GM18511 (cell line): ENCODE data around the gene AQP10.
"Not testable (repeated sequence)": the region's sequence is repeated elsewhere in the genome, so short reads cannot be mapped to it uniquely, and the experiment has no call there.

Experiments used
- ATAC-seq: cut with Tn5 transposase; IDR thresholded peaks from one replicate; pipeline ENCODE4 v1.9.1; 2021; ENCODE audit warnings: mild to moderate bottlenecking, moderate library complexity; ENCODE audit not compliant: unreplicated experiment

The AQP10 gene

DNA sequence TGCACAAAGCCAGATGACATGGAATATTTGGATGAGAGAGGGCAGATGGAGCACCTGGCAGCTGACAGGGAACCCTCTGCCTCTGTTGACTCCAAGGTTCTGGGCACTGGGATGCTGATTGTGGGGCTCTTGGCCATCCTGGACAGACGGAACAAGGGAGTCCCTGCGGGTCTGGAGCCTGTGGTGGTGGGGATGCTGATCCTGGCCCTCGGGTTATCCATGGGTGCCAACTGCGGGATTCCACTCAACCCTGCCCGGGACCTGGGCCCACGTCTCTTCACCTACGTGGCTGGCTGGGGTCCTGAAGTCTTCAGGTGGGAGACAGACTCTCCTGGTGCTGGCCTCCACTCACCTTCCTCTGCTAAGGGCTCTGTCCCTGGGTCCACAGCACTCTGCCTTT, 2.6 kb downstream of the AQP10 start:
- ATAC-seq = no peak

DNA sequence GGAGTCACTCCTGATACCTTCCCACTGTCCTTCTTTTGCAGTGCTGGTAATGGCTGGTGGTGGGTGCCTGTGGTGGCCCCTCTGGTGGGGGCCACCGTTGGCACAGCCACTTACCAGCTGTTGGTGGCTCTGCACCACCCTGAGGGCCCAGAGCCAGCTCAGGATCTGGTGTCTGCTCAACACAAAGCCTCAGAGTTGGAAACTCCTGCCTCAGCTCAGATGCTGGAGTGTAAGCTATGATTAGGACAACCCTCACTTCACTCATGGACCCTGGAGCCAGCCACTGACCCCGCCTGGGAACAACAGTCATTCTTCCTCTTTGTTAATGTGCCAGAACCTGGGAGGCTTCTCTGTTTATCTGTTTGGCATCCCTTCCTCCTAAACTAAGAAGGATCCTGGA, 3.3 kb downstream of the AQP10 start:
- no peak for ATAC-seq

DNA sequence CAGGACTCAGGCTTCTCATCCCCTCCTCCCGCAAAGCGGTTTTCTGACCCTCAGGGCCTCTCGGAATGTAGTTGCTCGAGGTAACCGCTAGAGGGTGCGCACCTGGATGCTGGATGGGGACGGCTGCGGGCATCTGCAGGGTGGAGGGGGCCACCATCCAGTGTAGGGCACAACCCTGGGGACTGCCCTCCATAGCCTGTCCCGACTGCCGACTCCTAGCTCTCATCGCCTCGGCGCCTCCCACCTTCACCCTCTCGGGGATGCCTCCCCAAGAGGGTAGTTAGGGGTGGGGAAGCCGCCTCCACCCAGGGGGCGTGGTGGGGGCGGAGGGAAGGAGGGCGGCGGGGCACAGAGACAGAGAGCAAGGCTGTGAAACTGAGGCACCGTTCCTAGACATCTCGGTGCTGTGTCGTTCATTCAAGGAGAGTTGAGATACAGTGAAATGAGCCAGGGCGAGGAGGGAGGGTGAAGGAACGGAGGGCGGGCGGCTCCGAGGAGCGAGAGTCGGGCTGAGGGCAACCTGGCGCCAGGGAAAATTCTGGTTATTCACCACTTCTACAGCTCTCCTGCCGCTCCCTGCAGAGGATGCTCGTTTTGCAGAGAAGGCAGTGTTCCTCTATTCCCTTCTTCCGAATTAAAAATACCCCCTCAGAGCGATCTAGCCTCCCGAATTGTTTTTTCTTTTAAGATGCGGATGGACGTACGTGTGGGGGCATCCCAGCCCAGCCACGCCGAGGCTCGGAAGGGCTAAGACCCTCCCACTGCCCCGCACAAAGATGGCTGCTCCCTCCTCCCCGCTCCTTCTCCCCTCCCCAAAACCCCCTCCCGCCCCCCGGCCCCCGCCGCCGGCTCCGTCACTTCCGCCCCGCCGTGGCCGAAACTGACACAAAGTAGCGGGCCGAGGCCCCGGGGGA, 4.0 kb downstream of the AQP10 start, which contains the start of gene ATP8B2:
Gene ATP8B2, plus strand, starts transcription at position 857 of the 914 bp plus-strand sequence. CDS start 2,617 bp downstream, outside the sequence.
- peak; percentile 62 for ATAC-seq

DNA sequence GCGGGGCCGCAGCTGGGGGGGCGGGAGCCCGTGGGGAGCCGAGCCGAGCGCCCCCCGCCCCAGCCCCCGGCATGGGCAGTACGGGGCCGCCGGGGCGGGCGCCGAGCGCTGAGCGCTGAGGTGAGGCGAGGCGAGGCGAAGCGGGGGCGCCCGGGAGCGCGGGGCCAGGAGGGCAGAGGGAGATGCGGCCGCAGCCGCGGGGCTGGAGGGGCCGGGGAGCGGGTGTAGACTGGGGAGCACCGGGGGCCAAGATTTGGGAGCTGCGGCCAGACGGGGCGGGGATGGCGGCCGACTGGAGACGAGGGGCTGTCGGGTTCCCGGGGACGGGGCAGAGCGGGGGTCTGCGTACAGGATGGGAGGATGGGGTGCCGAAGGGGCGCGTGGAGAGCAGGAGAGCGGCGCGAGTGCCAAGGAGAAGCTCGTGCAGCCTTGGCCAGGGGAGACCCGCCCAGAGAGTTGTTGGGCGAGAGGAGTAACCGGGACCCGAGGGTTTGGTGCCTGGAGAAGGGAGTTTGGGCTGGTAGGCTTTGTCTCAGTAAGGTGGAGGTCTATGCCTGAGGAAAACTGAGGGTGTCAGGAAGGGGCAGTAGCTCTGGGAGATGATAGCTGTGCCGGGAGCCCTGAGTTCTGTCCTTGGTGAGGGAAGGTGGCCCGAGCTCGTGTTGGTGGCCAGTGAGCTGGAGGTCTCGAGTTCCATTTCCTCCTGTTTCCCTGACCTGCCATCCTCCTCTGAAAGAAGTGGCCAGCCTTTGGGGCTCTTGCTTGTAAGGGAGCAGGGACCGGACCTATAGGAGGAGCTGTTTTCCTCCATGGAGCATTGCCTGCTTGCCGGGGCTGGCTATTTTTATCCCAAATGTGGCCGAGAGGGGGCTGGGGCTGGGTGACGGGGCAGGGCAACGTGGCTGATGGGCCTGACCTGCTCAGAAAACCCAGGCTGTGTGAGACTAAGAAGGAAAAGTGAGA, 5.0 kb downstream of the AQP10 start:
- no peak for ATAC-seq

GRCh38 chr1:154326546-154327465, 5.9 kb downstream of the AQP10 start:
- ATAC-seq = no peak

DNA sequence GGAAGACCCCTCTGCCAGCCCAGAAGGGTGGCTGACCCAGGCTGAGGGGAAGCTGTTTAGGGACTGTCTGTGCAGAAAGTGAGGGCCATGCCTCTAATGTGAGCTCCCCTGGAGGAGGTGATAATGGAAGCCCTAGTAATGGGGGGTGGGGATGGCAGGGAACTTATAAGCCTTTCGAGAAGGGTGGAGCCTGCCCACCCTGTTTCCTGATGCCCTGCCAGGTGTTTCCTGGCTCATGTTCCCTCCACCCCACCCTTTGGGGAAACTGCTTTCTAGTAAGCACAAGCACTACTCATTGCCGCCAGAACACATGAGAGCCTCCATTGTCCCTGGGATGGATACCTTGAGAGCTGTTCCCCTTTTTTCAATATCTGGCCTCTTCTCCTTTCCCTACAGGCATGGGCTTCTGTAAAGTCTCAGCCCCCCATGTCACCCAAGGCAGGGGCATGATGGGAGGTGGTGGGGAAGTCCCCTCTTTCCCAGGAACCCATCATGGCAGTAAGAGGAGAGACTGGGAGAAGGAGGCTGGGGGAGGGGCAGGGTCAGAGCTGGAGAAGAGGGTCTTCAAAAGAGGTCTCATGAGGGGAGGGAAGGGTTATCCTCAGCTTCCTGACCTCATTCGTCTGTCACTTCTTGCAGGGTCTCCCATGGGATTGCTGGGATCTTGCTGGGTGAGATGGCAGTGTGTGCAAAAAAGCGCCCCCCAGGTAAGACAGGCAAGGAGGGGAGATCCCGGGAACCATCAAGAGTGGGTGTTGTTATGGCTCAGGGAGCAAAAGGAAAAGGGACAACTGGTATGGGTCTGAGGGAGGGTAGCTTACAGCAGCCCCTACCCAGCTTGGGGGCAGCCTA, 6.8 kb downstream of the AQP10 start:
- no peak for ATAC-seq

- peak; percentile 48 for ATAC-seq
These were observed 7.6 kb downstream of the AQP10 start for GRCh38 chr1:154328318-154329151.

DNA sequence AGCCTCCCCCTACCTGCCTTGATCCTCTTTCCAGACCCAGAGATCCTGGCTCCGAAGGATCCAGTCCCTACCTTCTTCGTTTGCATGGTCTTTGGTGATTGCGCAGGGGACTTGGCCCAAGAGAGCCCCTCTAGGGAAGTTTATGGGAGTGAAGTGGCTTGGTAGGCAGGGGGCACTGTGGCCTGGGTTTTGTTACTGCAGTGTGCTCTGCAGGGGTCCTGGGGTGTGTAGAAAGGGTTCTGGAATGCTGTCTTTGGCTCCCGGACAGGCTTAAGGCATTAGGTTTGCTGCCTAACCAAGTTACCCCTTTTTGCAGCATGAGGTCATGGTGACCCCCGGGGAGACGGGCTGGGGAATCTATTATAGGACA, 8.2 kb downstream of the AQP10 start:
- ATAC-seq = no peak

- no peak for ATAC-seq
These were observed 8.7 kb downstream of the AQP10 start for GRCh38 chr1:154329551-154330131.

GRCh38 chr1:154330669-154331068, 9.8 kb downstream of the AQP10 start:
- no peak for ATAC-seq

- no peak for ATAC-seq
These were observed 13.5 kb downstream of the AQP10 start for GRCh38 chr1:154334079-154335024.

GRCh38 chr1:154335025-154335714, 14.3 kb downstream of the AQP10 start:
- ATAC-seq = peak; percentile 54

- no peak for ATAC-seq
These were observed 16.5 kb downstream of the AQP10 start for GRCh38 chr1:154337253-154337894.

DNA sequence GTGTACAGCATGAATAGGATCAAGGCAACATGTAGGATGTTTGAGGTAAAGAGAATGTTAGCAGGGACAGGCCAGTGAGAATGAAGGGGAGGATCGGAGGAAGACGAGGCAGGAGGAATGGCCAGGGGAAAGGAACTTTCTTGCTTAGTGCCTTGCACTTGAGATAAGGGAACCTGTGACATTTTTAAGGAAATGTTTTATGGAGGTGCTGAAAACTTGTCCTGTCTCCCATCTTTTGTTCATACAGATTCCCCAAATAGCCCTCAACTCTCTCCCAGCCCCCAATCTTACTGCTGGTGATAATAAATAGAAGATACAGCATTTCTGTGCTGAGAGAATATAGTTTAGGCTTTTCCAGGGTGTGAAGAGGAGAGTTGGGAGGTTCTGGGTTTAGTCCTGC, 18.0 kb downstream of the AQP10 start:
- ATAC-seq = no peak

DNA sequence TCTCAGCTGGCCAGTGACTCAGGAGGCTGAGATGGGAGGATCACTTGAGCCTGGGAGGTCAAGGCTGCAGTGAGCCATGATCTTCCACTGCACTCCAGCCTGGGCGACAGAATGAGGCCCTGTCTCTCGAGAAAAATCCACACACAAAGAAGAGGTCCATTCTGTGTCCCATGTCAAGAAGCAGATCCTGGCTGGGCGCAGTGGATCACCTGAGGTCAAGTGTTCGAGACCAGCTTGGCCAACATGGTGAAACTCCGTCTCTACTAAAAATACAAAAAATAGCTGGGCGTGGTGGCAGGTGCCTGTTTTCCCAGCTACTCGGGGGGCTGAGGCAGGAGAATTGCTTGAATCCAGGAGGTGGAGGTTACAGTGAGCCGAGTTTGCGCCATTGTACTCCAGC, 20.5 kb downstream of the AQP10 start:
- ATAC-seq = not testable (repeated sequence)

DNA sequence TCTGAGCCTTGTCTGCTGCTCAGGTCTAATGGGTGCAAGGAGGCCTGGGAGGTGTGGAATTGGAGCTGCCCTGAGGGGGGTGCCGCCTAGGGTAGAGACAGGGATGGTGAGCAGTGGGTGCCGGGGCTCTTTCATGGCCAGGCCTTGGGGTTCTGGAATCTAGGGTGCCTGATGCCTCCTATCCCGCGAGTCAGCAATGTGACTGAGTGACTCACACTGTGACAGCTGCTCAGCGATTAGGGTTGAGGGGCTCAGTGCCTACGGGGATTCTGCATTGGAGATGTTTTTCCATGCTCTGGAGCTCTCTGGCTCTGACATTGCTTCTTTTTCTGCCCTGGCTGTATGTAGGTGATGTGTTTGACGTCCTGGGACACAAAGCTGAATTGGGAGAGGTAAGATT, 21.2 kb downstream of the AQP10 start:
- ATAC-seq = no peak
